LNCaP clone FGC (cell line): Measurements from ENCODE around the gene SRP68.

Experiments
- DNase-seq: peaks from one replicate; pipeline ENCODE4 v3.0.0-alpha.2; 2011; ENCODE audit warnings: low read depth
- H3K4me3 ChIP-seq: 2 replicates; pipeline ENCODE4 v1.5.1; 2011; ENCODE audit warnings: mild to moderate bottlenecking, low read depth, low read length, control low read depth
- CTCF ChIP-seq: IDR thresholded peaks from 2 replicates; pipeline ENCODE4 v1.5.1; 2012; ENCODE audit warnings: mild to moderate bottlenecking; ENCODE audit not compliant: control insufficient read depth, insufficient read depth; ENCODE audit errors: extremely low read depth

The SRP68 gene

GRCh38 chr17:76038050-76038449 is 34.3 kb downstream of the SRP68 start:
- H3K4me3 ChIP-seq = no peak overlapping the region

GRCh38 chr17:76036497-76037261 is 35.6 kb downstream of the SRP68 start:
- no peak overlapping the region for H3K4me3 ChIP-seq
- no peak for TF ChIP-seq CTCF
- no peak for DNase-seq

More at GRCh38 chr17:76038050-76038449, 34.3 kb downstream of the SRP68 start:
- TF ChIP-seq CTCF = no peak
- DNase-seq = no peak

GRCh38 chr17:76034428-76035350 is 37.6 kb downstream of the SRP68 start:
- TF ChIP-seq CTCF = no peak
- DNase-seq = no peak
- no peak overlapping the region for H3K4me3 ChIP-seq

- TF ChIP-seq CTCF = no peak
- H3K4me3 ChIP-seq = no peak overlapping the region
- DNase-seq = no peak
Observed at GRCh38 chr17:76033139-76033538, 39.2 kb downstream of the SRP68 start.

GRCh38 chr17:76032780-76033108 is 39.6 kb downstream of the SRP68 start:
- TF ChIP-seq CTCF = no peak
- H3K4me3 ChIP-seq = no peak overlapping the region
- DNase-seq = no peak

GRCh38 chr17:76032073-76032779 is 40.1 kb downstream of the SRP68 start:
- no peak overlapping the region for H3K4me3 ChIP-seq

More at GRCh38 chr17:76032073-76032779, 40.1 kb downstream of the SRP68 start:
- no peak for DNase-seq
- no peak for TF ChIP-seq CTCF
